HG03575 (cell line): ENCODE data around the gene H2BW1.
A peak's percentile ranks its signal among the peaks of the same experiment; 100 is the strongest.
"Not testable (repeated sequence)": the region's sequence is repeated elsewhere in the genome, so short reads cannot be mapped to it uniquely, and the experiment has no call there.

Experiments used
- ATAC-seq: cut with Tn5 transposase; IDR thresholded peaks from one replicate; pipeline ENCODE4 v1.9.1; 2021; ENCODE audit not compliant: unreplicated experiment, insufficient number of reproducible peaks, low FRiP score; ENCODE audit errors: extremely low read depth

The H2BW1 gene, protein sequence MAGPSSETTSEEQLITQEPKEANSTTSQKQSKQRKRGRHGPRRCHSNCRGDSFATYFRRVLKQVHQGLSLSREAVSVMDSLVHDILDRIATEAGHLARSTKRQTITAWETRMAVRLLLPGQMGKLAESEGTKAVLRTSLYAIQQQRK

GRCh38 chrX:104013606-104014005, at the start of gene H2BW1:
H2BW1 (minus strand) TSS chrX:104013708; CDS start chrX:104013576, 132 bp downstream.
- no peak for ATAC-seq

DNA sequence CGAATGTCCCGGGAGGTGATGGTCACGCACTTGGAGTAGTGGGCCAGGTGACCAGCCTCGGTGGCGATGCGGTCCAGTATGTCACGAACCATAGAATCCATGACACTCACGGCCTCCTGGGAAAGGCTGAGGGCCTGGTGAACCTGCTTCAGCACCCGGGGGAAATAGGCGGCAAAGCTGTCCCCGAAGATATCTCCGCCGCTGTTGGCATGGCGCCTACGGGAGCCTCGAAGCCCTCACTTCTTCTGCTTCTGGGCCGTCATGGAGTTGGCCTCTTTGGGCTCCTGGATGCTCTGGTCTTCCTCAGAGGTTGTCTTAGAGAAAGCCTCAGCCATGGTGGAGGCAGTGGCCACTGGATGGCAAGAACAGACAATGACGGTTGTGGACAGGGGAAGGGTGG, 49.1 kb upstream of the H2BW1 start:
- ATAC-seq, result not testable (repeated sequence)

- ATAC-seq, result not testable (repeated sequence)
Measured at GRCh38 chrX:104054956-104055355, 41.4 kb upstream of the H2BW1 start.

DNA sequence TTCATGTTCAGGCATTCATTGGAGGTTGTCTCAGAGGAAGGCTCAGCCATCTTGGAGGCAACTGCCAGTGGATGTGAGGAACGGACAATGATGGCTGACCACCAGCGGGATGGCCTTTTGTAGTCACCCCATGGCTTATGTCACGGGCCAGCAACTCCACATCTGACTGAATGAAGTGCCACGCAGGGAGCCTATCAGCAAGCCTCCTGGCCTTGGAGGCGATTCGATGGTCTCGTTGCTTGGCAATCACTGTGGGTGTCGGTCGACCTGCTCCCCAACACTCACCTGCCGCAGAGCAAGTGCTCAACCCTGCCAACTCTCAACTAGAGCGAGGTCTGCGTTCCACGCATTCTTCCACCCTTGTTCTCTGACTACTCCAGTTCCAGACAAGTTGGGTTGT, 33.7 kb upstream of the H2BW1 start:
- no peak for ATAC-seq

DNA sequence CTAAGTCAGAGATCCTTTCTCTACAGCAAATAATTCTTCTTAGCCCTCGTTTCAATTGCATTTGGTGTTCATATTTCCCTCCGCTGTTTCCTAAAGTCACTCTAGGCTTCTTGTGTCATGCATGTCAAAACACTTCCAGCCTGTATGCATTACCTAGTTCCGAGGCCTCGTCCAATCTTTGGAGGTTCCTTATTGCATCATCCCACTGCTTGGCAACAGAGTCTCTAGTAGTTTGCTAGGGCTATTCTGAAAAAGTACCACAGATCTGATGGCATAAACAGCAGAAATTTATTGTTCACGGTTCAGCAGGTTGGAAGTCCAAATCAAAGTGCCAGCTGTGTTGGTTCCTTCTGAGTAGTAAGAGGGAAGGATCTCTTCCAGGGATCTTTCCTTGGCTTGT, 32.1 kb upstream of the H2BW1 start:
- ATAC-seq, result no peak

DNA sequence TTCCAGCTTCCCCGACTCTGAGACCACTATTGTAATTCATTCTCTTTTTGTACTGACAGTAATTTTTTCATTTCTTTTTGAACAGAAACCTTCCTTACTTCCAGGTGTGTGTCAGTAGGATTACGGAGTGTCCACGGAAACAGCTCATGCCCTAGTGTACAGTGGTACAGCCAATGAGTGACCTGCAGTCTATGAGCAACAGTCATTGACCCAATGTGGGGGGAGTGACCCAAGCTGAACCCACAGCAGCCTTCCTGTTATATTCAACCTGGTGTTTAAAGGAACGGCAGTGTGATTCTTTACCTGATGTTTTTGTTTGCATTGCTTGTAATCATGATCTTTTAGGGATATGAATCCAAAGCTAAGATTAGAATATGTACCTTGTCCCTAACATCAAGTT, 27.5 kb upstream of the H2BW1 start:
- no peak for ATAC-seq

GRCh38 chrX:104039689-104040505, 26.4 kb upstream of the H2BW1 start, which contains the start of gene H2BW2:
H2BW2 (plus strand) TSS chrX:104039956; CDS start chrX:104039995, 39 bp downstream.
- ATAC-seq, result no peak

GRCh38 chrX:104018126-104018525, 4.6 kb upstream of the H2BW1 start:
- no peak for ATAC-seq

- ATAC-seq, result not testable (repeated sequence)
Measured at GRCh38 chrX:104015576-104015975, 2.1 kb upstream of the H2BW1 start.

DNA sequence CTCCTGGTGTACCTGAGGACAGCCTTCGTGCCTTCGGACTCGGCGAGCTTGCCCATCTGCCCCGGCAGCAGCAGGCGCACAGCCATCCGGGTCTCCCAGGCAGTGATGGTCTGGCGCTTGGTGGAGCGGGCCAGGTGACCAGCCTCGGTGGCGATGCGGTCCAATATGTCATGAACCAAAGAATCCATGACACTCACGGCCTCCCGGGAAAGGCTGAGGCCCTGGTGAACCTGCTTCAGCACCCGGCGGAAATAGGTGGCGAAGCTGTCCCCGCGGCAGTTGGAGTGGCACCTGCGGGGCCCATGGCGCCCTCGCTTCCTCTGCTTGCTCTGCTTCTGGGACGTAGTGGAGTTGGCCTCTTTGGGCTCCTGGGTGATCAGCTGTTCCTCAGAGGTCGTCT, 350 bp downstream of the H2BW1 start:
- ATAC-seq, result no peak

- ATAC-seq, result no peak
Measured at GRCh38 chrX:104008831-104009230, 4.7 kb downstream of the H2BW1 start.

- ATAC-seq, result no peak
Measured at GRCh38 chrX:103999234-103999633, 14.3 kb downstream of the H2BW1 start.

DNA sequence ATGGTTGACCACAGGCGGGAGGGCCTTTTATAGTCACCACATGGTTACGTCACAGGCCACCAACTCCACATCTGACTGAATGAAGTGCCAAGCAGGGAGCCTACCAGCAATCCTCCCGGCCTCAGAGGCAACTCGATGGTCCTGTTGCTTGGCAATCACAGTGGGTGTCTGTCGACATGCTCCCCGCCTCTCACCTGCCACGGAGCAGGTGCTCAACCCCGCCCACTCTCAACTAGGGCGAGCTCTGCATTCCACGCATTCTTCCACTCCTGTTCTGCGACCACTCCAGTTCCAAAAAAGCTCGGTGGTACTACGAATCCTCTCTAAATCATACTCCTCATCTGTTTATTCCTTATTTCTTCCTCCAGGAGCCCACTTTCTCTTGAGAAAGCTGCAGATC, 30.0 kb downstream of the H2BW1 start:
- ATAC-seq, result not testable (repeated sequence)

DNA sequence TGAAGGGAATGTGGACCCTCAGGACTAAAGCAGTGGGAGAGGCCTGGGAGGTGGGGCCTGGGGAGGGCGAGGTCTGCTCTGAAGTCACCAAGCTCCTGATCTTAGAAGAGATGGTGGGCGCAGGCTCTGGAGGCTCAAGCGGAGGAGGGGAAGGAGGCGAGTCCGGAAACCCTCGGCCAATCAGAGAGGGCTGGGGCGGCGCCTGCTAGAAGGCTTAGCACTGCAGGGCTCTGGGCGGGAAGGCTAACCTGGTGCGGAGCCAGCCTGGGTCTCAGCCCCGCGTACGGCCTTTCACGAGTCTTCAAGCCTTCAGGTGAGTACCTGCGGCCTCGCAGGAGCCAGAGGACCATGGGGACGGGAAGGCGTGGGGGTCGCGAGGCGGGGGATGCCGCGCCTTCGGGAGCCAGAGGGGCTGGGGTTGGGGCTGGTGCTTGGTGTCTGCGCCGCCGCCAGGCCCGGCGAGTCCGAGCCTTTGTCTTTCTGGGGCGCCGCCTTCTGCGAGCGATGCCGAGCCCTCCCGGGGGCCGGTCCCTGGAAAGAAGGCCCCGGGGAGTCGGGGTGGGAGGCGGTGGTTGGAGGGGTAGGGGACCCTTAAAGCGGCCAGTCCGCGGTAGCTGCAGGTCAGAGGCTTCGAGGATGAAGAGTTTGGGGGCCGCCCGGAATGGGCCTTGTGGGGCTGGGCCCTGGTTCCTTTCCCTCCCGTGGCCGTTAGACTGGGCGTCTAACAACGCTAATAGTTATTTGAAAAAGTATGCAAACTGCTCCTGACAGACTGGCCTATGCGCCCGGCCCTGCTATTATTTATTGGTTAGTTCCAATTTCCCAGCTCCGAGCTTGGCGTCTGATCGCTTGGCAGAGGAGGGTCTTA, 50.9 kb downstream of the H2BW1 start, which contains the start of gene TMSB15B:
Gene TMSB15B, plus strand, starts transcription at position 217 of the 868 bp plus-strand sequence.
- peak; percentile 61 for ATAC-seq
